Spinal cord (tissue), 10 donors: ENCODE data around the gene GDF11. TPM values are rescaled to one million over a fixed set of nuclear protein-coding genes. Genes with fewer than 3 reads are reported as not detected.

Experiments
- DNase-seq, 6 donors: peaks; one replicate each; pipeline versions ENCODE4 v3.0.0 to v3.0.0-alpha.2; 2013 to 2015; ENCODE audit warnings: low spot score in 6 of 6, low read depth in 4 of 6
- H3K27ac ChIP-seq: one replicate; pipeline ENCODE4 v1.5.1; 2013; ENCODE audit warnings: low read depth, low read length, control low read depth
- H3K27me3 ChIP-seq: one replicate; pipeline ENCODE4 v1.6.1; 2013; ENCODE audit warnings: low read length; ENCODE audit not compliant: control insufficient read depth, insufficient read depth
- H3K36me3 ChIP-seq: one replicate; pipeline ENCODE4 v1.6.1; 2013; ENCODE audit warnings: low read length; ENCODE audit not compliant: control insufficient read depth, insufficient read depth
- H3K4me1 ChIP-seq: one replicate; pipeline ENCODE4 v1.6.1; 2013; ENCODE audit warnings: low read length; ENCODE audit not compliant: control insufficient read depth, insufficient read depth
- H3K4me3 ChIP-seq: one replicate; pipeline ENCODE4 v1.5.1; 2013; ENCODE audit warnings: low read depth, low read length, control low read depth
- H3K9me3 ChIP-seq: one replicate; pipeline ENCODE4 v1.6.1; 2013; ENCODE audit warnings: low read length; ENCODE audit not compliant: control insufficient read depth, insufficient read depth
- WGBS: methylation state at CpG from one replicate; pipeline ENCODE4 v1.1.5; 2013; ENCODE audit warnings: missing lambda C conversion rate; ENCODE audit not compliant: insufficient coverage; 5-methylcytosine and 5-hydroxymethylcytosine counted together
- polyA plus RNA-seq, 2 donors: library from polyadenylated mRNA; unstranded; fragments of 120-200 nt; gene quantifications; one replicate each; pipeline ENCODE4 v1.2.1, GENCODE V29; 2013; ENCODE audit not compliant: insufficient read length in 2 of 2
- small RNA-seq: library from RNA; depleted of rRNA; stranded (forward); fragments of <200 nt; gene quantifications from one replicate; pipeline ENCODE3, GENCODE V24; 2014; ENCODE audit warnings: low replicate concordance
- total RNA-seq, 2 donors: library from RNA; depleted of rRNA in 1 of 2; stranded (reverse); fragments of 120-200 nt in 1 of 2; fragments of >200 nt in 1 of 2; gene quantifications; one replicate each; pipeline versions ENCODE4 v1.2.3 to v1.2.4, GENCODE V29; 2013 to 2014
- donor health status: healthy.

The GDF11 gene
- total and polyA plus RNA-seq, 4 donors = 9.6 to 36.1 (median 21.2) TPM

- H3K36me3 ChIP-seq = peaks cover 27% of the 10 kb centered on the region
- no peak overlapping the region for H3K27ac ChIP-seq
- no peaks in the 10 kb centered on the region for H3K4me1 ChIP-seq
- 66% methylated on average over 3 of the region's 4 CpGs for WGBS
- H3K9me3 ChIP-seq = no peaks in the 10 kb centered on the region
- DNase-seq = no peak
- H3K4me3 ChIP-seq = no peak overlapping the region
- no peaks in the 10 kb centered on the region for H3K27me3 ChIP-seq
Observed at GRCh38 chr12:55797550-55797949, 54.6 kb downstream of the GDF11 start.

Small RNA genes lying within 50 kb of the gene (small RNA-seq; reads per million reads assigned to genes)
- gene AC009779.1 (not detected), gene RF00017 (not detected)

Other genes starting within 250 kb of the GDF11 start
- not detected for gene OR6C4, start 193.5 kb upstream of the GDF11 start, total RNA-seq
- gene OR6C4, start 193.5 kb upstream of the GDF11 start, polyA plus RNA-seq = not detected
- gene OR2AP1, start 170.7 kb upstream of the GDF11 start, total RNA-seq = not detected
- gene OR2AP1, start 170.7 kb upstream of the GDF11 start, polyA plus RNA-seq = not detected
- gene OR10P1, start 106.2 kb upstream of the GDF11 start, total RNA-seq = not detected
- not detected for gene OR10P1, start 106.2 kb upstream of the GDF11 start, polyA plus RNA-seq
- 10 to 100 TPM; 34.4 to 44.2 TPM for gene ITGA7, start 35.2 kb upstream of the GDF11 start, total RNA-seq
- gene ITGA7, start 35.2 kb upstream of the GDF11 start, polyA plus RNA-seq = 100 to 1,000 TPM in 1 of 2 donors, 10 to 100 TPM in 1; 88.6 to 115 TPM
- gene BLOC1S1, start 27.1 kb upstream of the GDF11 start, total RNA-seq = 100 to 1,000 TPM in 1 of 2 donors, 10 to 100 TPM in 1; 45.7 to 187 TPM
- gene BLOC1S1, start 27.1 kb upstream of the GDF11 start, polyA plus RNA-seq = 100 to 1,000 TPM; 142 to 154 TPM
- gene RDH5, start 22.7 kb upstream of the GDF11 start, total RNA-seq = 10 to 100 TPM in 1 of 2 donors, 1 to 10 TPM in 1; 7.7 to 15.4 TPM
- 10 to 100 TPM in 1 of 2 donors, 1 to 10 TPM in 1; 9.2 to 18.3 TPM for gene RDH5, start 22.7 kb upstream of the GDF11 start, polyA plus RNA-seq
- 100 to 1,000 TPM; 419 to 943 TPM for gene CD63, start 14.1 kb upstream of the GDF11 start, total RNA-seq
- 100 to 1,000 TPM; 485 to 576 TPM for gene CD63, start 14.1 kb upstream of the GDF11 start, polyA plus RNA-seq
- 10 to 100 TPM; 52.9 to 98.1 TPM for gene SARNP, start 74.6 kb downstream of the GDF11 start, total RNA-seq
- 10 to 100 TPM; 86.5 to 95.9 TPM for gene SARNP, start 74.6 kb downstream of the GDF11 start, polyA plus RNA-seq
- 10 to 100 TPM; 12.6 to 29.9 TPM for gene ORMDL2, start 74.9 kb downstream of the GDF11 start, total RNA-seq
- gene ORMDL2, start 74.9 kb downstream of the GDF11 start, polyA plus RNA-seq = 10 to 100 TPM; 23.4 to 25.7 TPM
- 10 to 100 TPM; 27.7 to 40.1 TPM for gene DNAJC14, start 86.5 kb downstream of the GDF11 start, total RNA-seq
- gene DNAJC14, start 86.5 kb downstream of the GDF11 start, polyA plus RNA-seq = 10 to 100 TPM; 24.9 to 25.7 TPM
- 1 to 10 TPM in 1 of 2 donors, under 1 TPM in 1; 0.20 to 1.5 TPM for gene MMP19, start 99.8 kb downstream of the GDF11 start, total RNA-seq
- under 1 TPM; 0.54 to 0.74 TPM for gene MMP19, start 99.8 kb downstream of the GDF11 start, polyA plus RNA-seq
- gene PYM1, start 184.8 kb downstream of the GDF11 start, total RNA-seq = 10 to 100 TPM; 17.8 to 31.5 TPM
- 10 to 100 TPM; 33.2 to 36.7 TPM for gene PYM1, start 184.8 kb downstream of the GDF11 start, polyA plus RNA-seq
- 10 to 100 TPM; 19.5 to 33.3 TPM for gene DGKA, start 188.0 kb downstream of the GDF11 start, total RNA-seq
- 10 to 100 TPM; 33.1 to 35.0 TPM for gene DGKA, start 188.0 kb downstream of the GDF11 start, polyA plus RNA-seq
- 1 to 10 TPM in 1 of 2 donors, under 1 TPM in 1; 0.79 to 8.8 TPM for gene PMEL, start 222.9 kb downstream of the GDF11 start, total RNA-seq
- 1 to 10 TPM in 1 of 2 donors, under 1 TPM in 1; 0.70 to 1.5 TPM for gene PMEL, start 222.9 kb downstream of the GDF11 start, polyA plus RNA-seq
- 10 to 100 TPM; 14.5 to 54.4 TPM for gene CDK2, start 223.7 kb downstream of the GDF11 start, total RNA-seq
- 10 to 100 TPM; 25.5 to 32.0 TPM for gene CDK2, start 223.7 kb downstream of the GDF11 start, polyA plus RNA-seq
- gene RAB5B, start 231.0 kb downstream of the GDF11 start, total RNA-seq = 10 to 100 TPM; 77.5 to 93.7 TPM
- 100 to 1,000 TPM; 153 to 160 TPM for gene RAB5B, start 231.0 kb downstream of the GDF11 start, polyA plus RNA-seq